Keratinocyte (primary cell): ENCODE data around the gene NSF.

ENCODE experiments used
- EZH2 ChIP-seq: IDR thresholded peaks from one replicate; pipeline ENCODE4 v1.6.1; 2012; ENCODE audit warnings: inconsistent platforms, mild to moderate bottlenecking, low read length, moderate library complexity
- TF ChIP-seq, protein P1 (sequence below), 3 experiments: IDR thresholded peaks in 1 of 3; conservative IDR thresholded peaks in 1 of 3; optimal IDR thresholded peaks in 1 of 3; 2 replicates in 2 of 3; 3 replicates in 1 of 3; pipeline versions ENCODE3 to v1.5.1; 2011; ENCODE audit warnings: low read length in 3 of 3, mild to moderate bottlenecking in 3 of 3, moderate library complexity in 2 of 3, control low read depth in 1 of 3, inconsistent platforms in 1 of 3; ENCODE audit not compliant: insufficient read depth in 2 of 3; ENCODE audit errors: extremely low read depth in 1 of 3

DNA sequence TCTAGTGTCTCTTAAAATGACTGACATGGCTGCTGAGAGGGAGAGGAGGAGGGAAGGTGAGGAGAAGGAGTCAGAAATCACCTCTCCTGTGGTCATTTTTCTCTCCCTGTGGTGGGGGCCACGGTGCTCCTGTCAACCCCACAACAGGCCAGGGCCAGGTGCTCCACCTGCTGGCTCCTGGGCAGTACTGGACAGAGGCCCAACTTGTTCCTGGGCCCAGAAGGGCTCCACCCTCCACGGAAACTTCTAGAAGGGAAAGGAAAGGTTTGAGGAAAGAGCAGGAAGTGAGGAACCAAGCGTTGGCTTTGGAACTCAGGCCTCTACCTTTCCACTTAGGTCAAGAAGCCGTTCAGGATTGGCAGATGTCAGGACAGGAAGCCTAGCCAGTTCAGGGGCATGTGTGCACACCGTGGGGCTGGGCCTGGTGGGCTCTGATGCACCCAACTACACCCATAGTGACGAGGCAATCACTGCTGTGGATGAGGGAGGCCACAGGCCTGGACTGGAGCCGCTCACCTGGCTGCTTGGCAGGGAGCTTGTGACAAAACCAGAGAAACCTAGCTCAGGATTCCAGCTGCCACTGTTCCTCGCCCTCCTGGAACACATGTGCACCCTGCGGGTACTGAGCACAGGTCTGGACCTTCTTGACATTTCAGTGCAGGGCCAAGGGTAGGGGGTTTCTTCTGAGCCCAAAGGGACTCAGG is 191.9 kb downstream of the NSF start:
- TF ChIP-seq, protein P1, sequence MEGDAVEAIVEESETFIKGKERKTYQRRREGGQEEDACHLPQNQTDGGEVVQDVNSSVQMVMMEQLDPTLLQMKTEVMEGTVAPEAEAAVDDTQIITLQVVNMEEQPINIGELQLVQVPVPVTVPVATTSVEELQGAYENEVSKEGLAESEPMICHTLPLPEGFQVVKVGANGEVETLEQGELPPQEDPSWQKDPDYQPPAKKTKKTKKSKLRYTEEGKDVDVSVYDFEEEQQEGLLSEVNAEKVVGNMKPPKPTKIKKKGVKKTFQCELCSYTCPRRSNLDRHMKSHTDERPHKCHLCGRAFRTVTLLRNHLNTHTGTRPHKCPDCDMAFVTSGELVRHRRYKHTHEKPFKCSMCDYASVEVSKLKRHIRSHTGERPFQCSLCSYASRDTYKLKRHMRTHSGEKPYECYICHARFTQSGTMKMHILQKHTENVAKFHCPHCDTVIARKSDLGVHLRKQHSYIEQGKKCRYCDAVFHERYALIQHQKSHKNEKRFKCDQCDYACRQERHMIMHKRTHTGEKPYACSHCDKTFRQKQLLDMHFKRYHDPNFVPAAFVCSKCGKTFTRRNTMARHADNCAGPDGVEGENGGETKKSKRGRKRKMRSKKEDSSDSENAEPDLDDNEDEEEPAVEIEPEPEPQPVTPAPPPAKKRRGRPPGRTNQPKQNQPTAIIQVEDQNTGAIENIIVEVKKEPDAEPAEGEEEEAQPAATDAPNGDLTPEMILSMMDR (optimal IDR thresholded peaks at IDR 0.05 in 1 of 3, IDR thresholded peaks at IDR 0.05 in 1 of 3, conservative IDR thresholded peaks at IDR 0.05 in 1 of 3; ENCODE audit: extremely low read depth in 1 of 3, insufficient read depth in 2 of 3, low read length in 3 of 3), result peak; percentile 85 to 87 (median 86)
- TF ChIP-seq EZH2, result no peak
